ENCODE results near the gene NAT10.
"Not testable (repeated sequence)": the region's sequence is repeated elsewhere in the genome, so short reads cannot be mapped to it uniquely, and the experiment has no call there.

NAT10 gene

DNA sequence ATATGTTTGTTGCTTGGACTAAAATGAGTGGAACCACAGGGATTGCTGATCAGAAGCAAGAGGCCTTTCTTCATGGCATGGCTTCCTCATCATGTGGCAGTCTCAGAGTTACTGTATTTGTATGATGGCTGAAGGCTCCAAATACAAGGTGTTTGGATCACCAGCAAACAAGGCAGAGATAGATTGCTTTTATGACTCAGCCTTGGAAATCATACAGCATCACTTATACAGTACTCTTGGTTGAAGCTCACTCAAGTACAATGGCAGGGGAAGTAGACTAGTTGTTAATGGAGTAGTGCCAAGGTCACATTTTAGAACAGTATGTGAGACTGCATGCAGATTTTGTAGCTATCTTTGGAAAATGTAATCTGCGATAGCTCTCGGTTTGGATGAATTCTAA, 37.3 kb upstream of the NAT10 start:
- peaks cover 17% of the 10 kb centered on the region for H4K20me1 ChIP-seq (ENCODE audit: low read depth, low read length)

DNA sequence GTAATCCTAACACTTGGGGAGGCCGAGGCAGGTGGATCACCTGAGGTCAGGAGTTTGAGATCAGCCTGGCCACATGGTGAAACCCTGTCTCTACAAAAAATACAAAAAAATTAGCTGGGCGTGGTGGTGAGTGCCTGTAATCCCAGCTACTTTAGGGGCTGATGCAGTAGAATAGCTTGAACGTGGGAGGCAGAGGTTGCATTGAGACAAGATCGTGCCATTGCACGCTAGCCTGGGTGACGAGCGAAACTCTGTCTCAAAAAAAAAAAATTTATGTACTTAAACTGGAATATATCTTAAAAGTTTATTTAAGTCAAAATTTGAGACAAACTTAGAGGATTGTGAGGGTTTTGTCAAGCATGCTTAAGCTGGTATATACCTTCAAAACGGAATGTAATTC, 34.1 kb upstream of the NAT10 start:
- not testable (repeated sequence) for H3K9ac ChIP-seq (ENCODE audit: low read length); H3K4me3 ChIP-seq (ENCODE audit: insufficient read depth, low read length, poor library complexity, severe bottlenecking); H3K27ac ChIP-seq (ENCODE audit: low read depth, low read length); H3K27me3 ChIP-seq (ENCODE audit: low read length); H3K9me3 ChIP-seq (ENCODE audit: insufficient read depth, low read length); H3K36me3 ChIP-seq (ENCODE audit: low read length); H3K4me2 ChIP-seq (ENCODE audit: low read depth, low read length, poor library complexity, severe bottlenecking); H2AFZ ChIP-seq (ENCODE audit: low read depth, low read length, severe bottlenecking); H3K9me2 ChIP-seq (replicated peaks; ENCODE audit: insufficient read depth, low read length); H3F3A ChIP-seq (ENCODE audit: insufficient read depth)
- H4K20me1 ChIP-seq (ENCODE audit: low read depth, low read length): peaks cover 17% of the 10 kb centered on the region
- H3K79me2 ChIP-seq (ENCODE audit: insufficient read depth, low read length): peaks cover 74% of the 10 kb centered on the region

More for the DNA sequence above, 37.3 kb upstream of the NAT10 start:
- H3K9me2 ChIP-seq (replicated peaks; ENCODE audit: insufficient read depth, low read length): no peaks in the 10 kb centered on the region
- no peaks in the 10 kb centered on the region for H3K27me3 ChIP-seq (ENCODE audit: low read length)
- peaks cover 91% of the 10 kb centered on the region for H3K79me2 ChIP-seq (ENCODE audit: insufficient read depth, low read length)
- no peak overlapping the region for H3K9ac ChIP-seq (ENCODE audit: low read length)
- H3K27ac ChIP-seq (ENCODE audit: low read depth, low read length): peak overlapping the region; percentile 50; the same call in 1 of the 2 replicates
- H3K4me2 ChIP-seq (ENCODE audit: low read depth, low read length, poor library complexity, severe bottlenecking): peak overlapping the region; percentile 26
- peaks cover 15% of the 10 kb centered on the region for H3F3A ChIP-seq (ENCODE audit: insufficient read depth)
- H3K4me3 ChIP-seq (ENCODE audit: insufficient read depth, low read length, poor library complexity, severe bottlenecking): no peak overlapping the region
- peaks cover 3% of the 10 kb centered on the region; the same call in 1 of the 2 replicates for H3K36me3 ChIP-seq (ENCODE audit: low read length)
- H3K9me3 ChIP-seq (ENCODE audit: insufficient read depth, low read length): no peaks in the 10 kb centered on the region
- TF ChIP-seq EZH2phosphoT487 (conservative IDR thresholded peaks at IDR 0.05; ENCODE audit: low read length): no peak
- TF ChIP-seq, protein P1, sequence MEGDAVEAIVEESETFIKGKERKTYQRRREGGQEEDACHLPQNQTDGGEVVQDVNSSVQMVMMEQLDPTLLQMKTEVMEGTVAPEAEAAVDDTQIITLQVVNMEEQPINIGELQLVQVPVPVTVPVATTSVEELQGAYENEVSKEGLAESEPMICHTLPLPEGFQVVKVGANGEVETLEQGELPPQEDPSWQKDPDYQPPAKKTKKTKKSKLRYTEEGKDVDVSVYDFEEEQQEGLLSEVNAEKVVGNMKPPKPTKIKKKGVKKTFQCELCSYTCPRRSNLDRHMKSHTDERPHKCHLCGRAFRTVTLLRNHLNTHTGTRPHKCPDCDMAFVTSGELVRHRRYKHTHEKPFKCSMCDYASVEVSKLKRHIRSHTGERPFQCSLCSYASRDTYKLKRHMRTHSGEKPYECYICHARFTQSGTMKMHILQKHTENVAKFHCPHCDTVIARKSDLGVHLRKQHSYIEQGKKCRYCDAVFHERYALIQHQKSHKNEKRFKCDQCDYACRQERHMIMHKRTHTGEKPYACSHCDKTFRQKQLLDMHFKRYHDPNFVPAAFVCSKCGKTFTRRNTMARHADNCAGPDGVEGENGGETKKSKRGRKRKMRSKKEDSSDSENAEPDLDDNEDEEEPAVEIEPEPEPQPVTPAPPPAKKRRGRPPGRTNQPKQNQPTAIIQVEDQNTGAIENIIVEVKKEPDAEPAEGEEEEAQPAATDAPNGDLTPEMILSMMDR (IDR thresholded peaks at IDR 0.05; ENCODE audit: insufficient read depth, low read length, poor library complexity, severe bottlenecking): no peak
- no peak overlapping the region for H2AFZ ChIP-seq (ENCODE audit: low read depth, low read length, severe bottlenecking)

DNA sequence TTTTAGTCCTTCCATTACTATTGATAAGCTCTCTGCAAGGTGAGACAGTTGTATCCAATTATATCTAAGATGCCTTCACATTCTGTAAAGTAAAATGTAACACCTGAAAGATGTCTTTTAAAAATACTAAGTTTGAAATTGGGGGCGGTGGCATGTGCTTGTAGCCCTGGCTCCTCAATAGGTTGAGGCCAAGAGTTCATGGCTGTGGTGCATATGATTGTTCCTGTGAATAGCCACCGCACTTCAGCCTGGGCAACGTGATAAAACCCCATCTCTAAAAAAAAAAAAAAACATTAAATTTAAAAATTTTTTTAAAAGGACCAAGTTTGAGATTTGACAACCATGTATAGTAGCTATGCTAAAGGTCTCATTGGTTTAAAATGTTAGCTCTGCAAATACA, 33.4 kb upstream of the NAT10 start:
- Histone ChIP-seq H3K27ac (ENCODE audit: low read depth, low read length) (no peak overlapping the region), H3K4me3 (ENCODE audit: insufficient read depth, low read length, poor library complexity, severe bottlenecking) (no peak overlapping the region), H3K27me3 (ENCODE audit: low read length) (no peaks in the 10 kb centered on the region), H3K4me2 (ENCODE audit: low read depth, low read length, poor library complexity, severe bottlenecking) (no peak overlapping the region), H3K9me2 (replicated peaks; ENCODE audit: insufficient read depth, low read length) (no peaks in the 10 kb centered on the region), H3K79me2 (ENCODE audit: insufficient read depth, low read length) (peaks cover 67% of the 10 kb centered on the region), H3K9ac (ENCODE audit: low read length) (no peak overlapping the region), H3K36me3 (ENCODE audit: low read length) (peaks cover 9% of the 10 kb centered on the region; the same call in 1 of the 2 replicates), H3F3A (ENCODE audit: insufficient read depth) (peaks cover 8% of the 10 kb centered on the region; the same call in 1 of the 2 replicates), H3K9me3 (ENCODE audit: insufficient read depth, low read length) (no peaks in the 10 kb centered on the region), H4K20me1 (ENCODE audit: low read depth, low read length) (peaks cover 18% of the 10 kb centered on the region), H2AFZ (ENCODE audit: low read depth, low read length, severe bottlenecking) (no peak overlapping the region)
- no peak for TF ChIP-seq EZH2phosphoT487 (conservative IDR thresholded peaks at IDR 0.05; ENCODE audit: low read length)
- TF ChIP-seq, protein P1 (IDR thresholded peaks at IDR 0.05; ENCODE audit: insufficient read depth, low read length, poor library complexity, severe bottlenecking): no peak

DNA sequence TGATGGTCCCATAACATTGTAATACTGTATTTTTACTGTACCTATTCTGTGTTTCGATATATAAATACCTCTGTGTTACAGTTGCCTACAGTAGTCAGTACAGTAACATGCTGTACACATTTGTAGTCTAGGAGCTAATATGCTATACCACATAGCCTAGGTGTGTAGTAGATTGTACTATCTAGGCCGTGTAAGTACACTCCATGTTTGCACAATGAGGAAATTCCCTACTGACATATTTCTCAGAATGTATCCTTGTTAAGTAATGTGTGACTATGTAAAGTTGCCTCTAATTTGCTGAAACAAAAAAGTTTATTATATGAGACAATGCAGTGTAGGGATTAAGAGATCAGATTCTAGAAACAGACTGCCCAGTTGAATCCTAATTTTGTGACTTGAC, 32.6 kb upstream of the NAT10 start:
- H3K36me3 ChIP-seq (ENCODE audit: low read length): peaks cover 15% of the 10 kb centered on the region; the same call in 1 of the 2 replicates
- no peaks in the 10 kb centered on the region for H3K9me3 ChIP-seq (ENCODE audit: insufficient read depth, low read length)
- no peak overlapping the region for H3K4me2 ChIP-seq (ENCODE audit: low read depth, low read length, poor library complexity, severe bottlenecking)
- no peaks in the 10 kb centered on the region for H3K27me3 ChIP-seq (ENCODE audit: low read length)
- 0 out of 2 replicates have a peak, but pooled peaks cover 5% of the 10 kb centered on the region for H3F3A ChIP-seq (ENCODE audit: insufficient read depth)
- H3K4me3 ChIP-seq (ENCODE audit: insufficient read depth, low read length, poor library complexity, severe bottlenecking): no peak overlapping the region
- TF ChIP-seq, protein P1 (IDR thresholded peaks at IDR 0.05; ENCODE audit: insufficient read depth, low read length, poor library complexity, severe bottlenecking): no peak
- no peak for TF ChIP-seq EZH2phosphoT487 (conservative IDR thresholded peaks at IDR 0.05; ENCODE audit: low read length)
- peaks cover 66% of the 10 kb centered on the region for H3K79me2 ChIP-seq (ENCODE audit: insufficient read depth, low read length)
- H3K9me2 ChIP-seq (replicated peaks; ENCODE audit: insufficient read depth, low read length): no peaks in the 10 kb centered on the region
- no peak overlapping the region for H2AFZ ChIP-seq (ENCODE audit: low read depth, low read length, severe bottlenecking)
- H3K27ac ChIP-seq (ENCODE audit: low read depth, low read length): no peak overlapping the region
- H3K9ac ChIP-seq (ENCODE audit: low read length): no peak overlapping the region
- peaks cover 19% of the 10 kb centered on the region for H4K20me1 ChIP-seq (ENCODE audit: low read depth, low read length)
